Measurements from ENCODE around the gene SMARCD3. TPM values are rescaled to one million over a fixed set of nuclear protein-coding genes. Genes with fewer than 3 reads are reported as not detected.

SMARCD3 gene
- total and polyA plus RNA-seq, 2 of the 8 experiments (the other 6 are each of a cell fraction or from before 2014, with no cell fraction given) = 3.0 to 5.6 TPM

- no peak for TF ChIP-seq E2F6 (IDR thresholded peaks at IDR 0.05)
- TF ChIP-seq KDM5A (IDR thresholded peaks at IDR 0.05; ENCODE audit: low read length) = no peak
- no peak for TF ChIP-seq CREB1 (IDR thresholded peaks at IDR 0.05)
- TF ChIP-seq RBBP5 (IDR thresholded peaks at IDR 0.05; ENCODE audit: borderline replicate concordance, low read depth, low read length) = 0 out of 2 replicates have a peak, but pooled peaks have one; percentile 3
- TF ChIP-seq GTF2F1 (IDR thresholded peaks at IDR 0.05; ENCODE audit: borderline replicate concordance, low read depth, low read length) = no peak
- TF ChIP-seq ASH2L (IDR thresholded peaks at IDR 0.05; ENCODE audit: low read length) = peak; percentile 5
- TF ChIP-seq SAP30 (IDR thresholded peaks at IDR 0.05; ENCODE audit: insufficient read depth, insufficient replicate concordance, low read length) = no peak
- no peak for TF ChIP-seq SP4 (IDR thresholded peaks at IDR 0.05; ENCODE audit: low read length)
- no peak for TF ChIP-seq TAF7 (optimal IDR thresholded peaks at IDR 0.05; ENCODE audit: borderline replicate concordance, low read depth, low read length)
Observed at GRCh38 chr7:151232917-151233701, 15.4 kb downstream of the SMARCD3 start (continued).

Measured in H1 (cell line).